HepG2 (cell line): ENCODE data around the gene FAM89B. TPM values are rescaled to one million over a fixed set of nuclear protein-coding genes. Genes with fewer than 3 reads are reported as not detected.

ENCODE experiments used
- AKAP8 ChIP-seq: sonication (generic); formaldehyde crosslinking; IDR thresholded peaks from 2 replicates; pipeline ENCODE4 v1.5.1; 2020; ENCODE audit warnings: mild to moderate bottlenecking, missing genetic modification reagents
- ERF ChIP-seq: IDR thresholded peaks from 2 replicates; pipeline ENCODE4 v1.6.1; 2018; ENCODE audit warnings: missing biosample characterization, missing genetic modification reagents
- GATA4 ChIP-seq: sonication (generic); IDR thresholded peaks from 2 replicates; pipeline ENCODE4 v1.6.1; 2016; ENCODE audit warnings: antibody characterized with exemption, low read depth, borderline replicate concordance
- HDAC1 ChIP-seq: sonication (generic); formaldehyde crosslinking; IDR thresholded peaks from 2 replicates; pipeline ENCODE4 v1.5.1; 2020; ENCODE audit warnings: mild to moderate bottlenecking, missing genetic modification reagents
- HMGA1 ChIP-seq: sonication (generic); formaldehyde crosslinking; conservative IDR thresholded peaks from 2 replicates; pipeline ENCODE4 v1.4.0; 2020; ENCODE audit warnings: missing genetic modification reagents
- MXI1 ChIP-seq: IDR thresholded peaks from 3 replicates; pipeline ENCODE4 v1.6.1; 2012; ENCODE audit warnings: low read depth, low read length, inconsistent platforms, borderline replicate concordance
- PLSCR1 ChIP-seq: sonication (generic); formaldehyde crosslinking; IDR thresholded peaks from 2 replicates; pipeline ENCODE4 v1.5.0; 2020; ENCODE audit warnings: missing genetic modification reagents, mild to moderate bottlenecking, borderline replicate concordance
- PRMT3 ChIP-seq: sonication (generic); formaldehyde crosslinking; IDR thresholded peaks from 2 replicates; pipeline ENCODE4 v1.8.1; 2022; ENCODE audit warnings: low read depth, mild to moderate bottlenecking, moderate library complexity, missing genetic modification reagents, borderline replicate concordance
- ZBTB7B ChIP-seq: sonication (generic); formaldehyde crosslinking; IDR thresholded peaks from 2 replicates; pipeline ENCODE4 v1.4.0; 2020; ENCODE audit warnings: missing genetic modification reagents
- ZKSCAN1 ChIP-seq: fragments of 150-350 bp; IDR thresholded peaks from 2 replicates; pipeline ENCODE4 v1.6.1; 2014; ENCODE audit warnings: low read length
- ZNF343 ChIP-seq: sonication (generic); formaldehyde crosslinking; IDR thresholded peaks from 2 replicates; pipeline ENCODE4 v1.4.0; 2020; ENCODE audit warnings: mild to moderate bottlenecking, missing genetic modification reagents
- ZNF430 ChIP-seq: sonication (generic); formaldehyde crosslinking; IDR thresholded peaks from 2 replicates; pipeline ENCODE4 v1.9.0; 2021; ENCODE audit warnings: mild to moderate bottlenecking, missing genetic modification reagents
- ZNF780A ChIP-seq: sonication (generic); formaldehyde crosslinking; IDR thresholded peaks from 2 replicates; pipeline ENCODE4 v1.8.0; 2022; ENCODE audit warnings: mild to moderate bottlenecking, missing genetic modification reagents, moderate library complexity
- ZNF782 ChIP-seq: sonication (generic); formaldehyde crosslinking; IDR thresholded peaks from 2 replicates; pipeline ENCODE4 v1.4.0; 2020; ENCODE audit warnings: missing genetic modification reagents, mild to moderate bottlenecking, borderline replicate concordance
- ZNF792 ChIP-seq: IDR thresholded peaks from 2 replicates; pipeline ENCODE4 v1.6.1; 2016
- polyA plus RNA-seq, 8 experiments: library from polyadenylated mRNA; depleted of rRNA in 3 of 8; stranded (reverse) in 7 of 8; unstranded in 1 of 8; fragments of >200 nt; fragmentation: Illumina TruSeq in 4 of 8; extraction: Trizol in 4 of 8; gene quantifications; 2 replicates each; pipeline versions ENCODE4 v1.2.1 to v1.2.3, GENCODE V29; 2011 to 2016; ENCODE audit warnings: low read depth in 4 of 8, missing spikeins in 1 of 8, mixed read lengths in 1 of 8; ENCODE audit not compliant: insufficient read depth in 1 of 8
- total RNA-seq, 5 experiments: library from RNA; depleted of rRNA; stranded (reverse); fragments of >200 nt; fragmentation: Illumina TruSeq; extraction: Trizol; gene quantifications; 2 replicates each; pipeline ENCODE4 v1.2.3, GENCODE V29; 2016; ENCODE audit warnings: low read depth in 1 of 5
- TF ChIP-seq, protein P1 (sequence below): sonication (generic); formaldehyde crosslinking; IDR thresholded peaks from 2 replicates; pipeline ENCODE4 v1.5.0; 2020; ENCODE audit warnings: mild to moderate bottlenecking, missing genetic modification reagents
- TF ChIP-seq, protein P2 (sequence below): sonication (generic); formaldehyde crosslinking; IDR thresholded peaks from 2 replicates; pipeline ENCODE4 v1.8.0; 2022; ENCODE audit warnings: missing genetic modification reagents, low read depth, mild to moderate bottlenecking, borderline replicate concordance
- TF ChIP-seq, protein P3 (sequence below): sonication (generic); formaldehyde crosslinking; IDR thresholded peaks from 2 replicates; pipeline ENCODE4 v1.4.0; 2020; ENCODE audit warnings: missing genetic modification reagents, mild to moderate bottlenecking, borderline replicate concordance
- TF ChIP-seq, protein P4 (sequence below): sonication (generic); formaldehyde crosslinking; IDR thresholded peaks from 2 replicates; pipeline ENCODE4 v1.8.1; 2022; ENCODE audit warnings: mild to moderate bottlenecking, missing genetic modification reagents

The FAM89B gene
- total and polyA plus RNA-seq, 2 of the 13 experiments (the other 11 are each of a cell fraction or from before 2014, with no cell fraction given): 5.7 to 8.0 TPM

DNA sequence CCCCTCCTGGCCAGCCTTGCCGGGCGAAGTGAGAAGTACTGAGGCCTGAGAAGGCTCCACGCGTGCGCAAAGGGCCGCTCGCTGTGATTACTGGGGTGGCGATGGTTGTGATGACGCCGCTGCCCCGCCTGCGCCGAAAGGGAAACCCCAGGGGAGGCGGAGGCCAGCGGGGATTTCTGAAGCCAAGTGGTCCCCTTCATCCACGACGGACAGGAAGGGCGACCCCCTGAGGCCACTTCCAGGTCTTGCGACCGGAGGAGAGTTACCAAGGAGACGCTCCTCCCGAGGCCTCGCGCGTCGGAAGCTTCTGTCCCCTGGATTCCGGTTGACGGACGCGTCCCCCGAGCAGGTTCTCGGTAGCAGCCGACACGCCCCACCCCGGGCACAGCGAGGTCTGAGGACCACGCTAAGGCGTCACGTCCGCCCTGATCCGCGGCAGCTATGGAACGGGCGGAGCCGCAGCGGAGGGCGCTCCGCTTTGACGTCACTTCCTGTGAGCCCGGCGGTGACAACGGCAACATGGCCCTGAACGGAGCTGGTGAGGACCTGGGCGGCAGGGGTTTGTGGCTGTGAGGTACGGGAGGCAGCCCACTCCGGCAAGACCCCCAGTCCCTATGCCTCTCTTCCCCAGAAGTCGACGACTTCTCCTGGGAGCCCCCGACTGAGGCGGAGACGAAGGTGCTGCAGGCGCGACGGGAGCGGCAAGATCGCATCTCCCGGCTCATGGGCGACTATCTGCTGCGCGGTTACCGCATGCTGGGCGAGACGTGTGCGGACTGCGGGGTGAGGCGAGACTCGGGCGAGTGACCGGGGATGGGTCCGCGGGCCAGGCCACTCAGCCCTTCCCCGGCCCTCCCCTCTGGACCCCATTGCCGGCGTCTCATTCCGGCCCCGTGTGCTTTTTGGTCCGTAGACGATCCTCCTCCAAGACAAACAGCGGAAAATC is 2.1 kb upstream of the FAM89B start, which contains the start of gene ZNRD2 (continued):
- TF ChIP-seq PLSCR1 (CRISPR knock-in tag) (no peak), ZKSCAN1 (no peak), ZNF430 (CRISPR knock-in tag) (no peak), ZBTB7B (CRISPR knock-in tag) (peak; percentile 83), MXI1 (peak; percentile 93), HMGA1 (CRISPR knock-in tag) (no peak), HDAC1 (CRISPR knock-in tag) (peak; percentile 98), ZNF782 (CRISPR knock-in tag) (peak; percentile 89; the same call in 1 of the 2 replicates), AKAP8 (peak; percentile 77; the same call in 1 of the 2 replicates), ZNF792 (CRISPR knock-in tag) (peak; percentile 79), ZNF343 (CRISPR knock-in tag) (peak; percentile 71; the same call in 1 of the 2 replicates), GATA4 (no peak), ZNF780A (CRISPR knock-in tag) (no peak), ERF (peak; percentile 90; the same call in 1 of the 2 replicates), PRMT3 (no peak)
- TF ChIP-seq, protein P1, sequence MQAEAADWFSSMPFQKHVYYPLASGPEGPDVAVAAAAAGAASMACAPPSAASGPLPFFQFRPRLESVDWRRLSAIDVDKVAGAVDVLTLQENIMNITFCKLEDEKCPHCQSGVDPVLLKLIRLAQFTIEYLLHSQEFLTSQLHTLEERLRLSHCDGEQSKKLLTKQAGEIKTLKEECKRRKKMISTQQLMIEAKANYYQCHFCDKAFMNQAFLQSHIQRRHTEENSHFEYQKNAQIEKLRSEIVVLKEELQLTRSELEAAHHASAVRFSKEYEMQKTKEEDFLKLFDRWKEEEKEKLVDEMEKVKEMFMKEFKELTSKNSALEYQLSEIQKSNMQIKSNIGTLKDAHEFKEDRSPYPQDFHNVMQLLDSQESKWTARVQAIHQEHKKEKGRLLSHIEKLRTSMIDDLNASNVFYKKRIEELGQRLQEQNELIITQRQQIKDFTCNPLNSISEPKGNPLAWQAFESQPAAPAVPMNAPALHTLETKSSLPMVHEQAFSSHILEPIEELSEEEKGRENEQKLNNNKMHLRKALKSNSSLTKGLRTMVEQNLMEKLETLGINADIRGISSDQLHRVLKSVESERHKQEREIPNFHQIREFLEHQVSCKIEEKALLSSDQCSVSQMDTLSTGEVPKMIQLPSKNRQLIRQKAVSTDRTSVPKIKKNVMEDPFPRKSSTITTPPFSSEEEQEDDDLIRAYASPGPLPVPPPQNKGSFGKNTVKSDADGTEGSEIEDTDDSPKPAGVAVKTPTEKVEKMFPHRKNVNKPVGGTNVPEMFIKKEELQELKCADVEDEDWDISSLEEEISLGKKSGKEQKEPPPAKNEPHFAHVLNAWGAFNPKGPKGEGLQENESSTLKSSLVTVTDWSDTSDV: no peak
- TF ChIP-seq, protein P2, sequence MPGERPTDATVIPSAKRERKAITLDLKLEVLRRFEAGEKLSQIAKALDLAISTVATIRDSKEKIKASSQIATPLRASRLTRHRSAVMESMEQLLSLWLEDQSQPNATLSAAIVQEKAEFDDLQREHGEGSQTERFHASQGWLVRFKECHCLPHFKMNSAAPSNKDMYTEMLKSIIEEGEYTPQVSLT (CRISPR knock-in tag): no peak; the same call in 1 of the 2 replicates
- TF ChIP-seq, protein P3, sequence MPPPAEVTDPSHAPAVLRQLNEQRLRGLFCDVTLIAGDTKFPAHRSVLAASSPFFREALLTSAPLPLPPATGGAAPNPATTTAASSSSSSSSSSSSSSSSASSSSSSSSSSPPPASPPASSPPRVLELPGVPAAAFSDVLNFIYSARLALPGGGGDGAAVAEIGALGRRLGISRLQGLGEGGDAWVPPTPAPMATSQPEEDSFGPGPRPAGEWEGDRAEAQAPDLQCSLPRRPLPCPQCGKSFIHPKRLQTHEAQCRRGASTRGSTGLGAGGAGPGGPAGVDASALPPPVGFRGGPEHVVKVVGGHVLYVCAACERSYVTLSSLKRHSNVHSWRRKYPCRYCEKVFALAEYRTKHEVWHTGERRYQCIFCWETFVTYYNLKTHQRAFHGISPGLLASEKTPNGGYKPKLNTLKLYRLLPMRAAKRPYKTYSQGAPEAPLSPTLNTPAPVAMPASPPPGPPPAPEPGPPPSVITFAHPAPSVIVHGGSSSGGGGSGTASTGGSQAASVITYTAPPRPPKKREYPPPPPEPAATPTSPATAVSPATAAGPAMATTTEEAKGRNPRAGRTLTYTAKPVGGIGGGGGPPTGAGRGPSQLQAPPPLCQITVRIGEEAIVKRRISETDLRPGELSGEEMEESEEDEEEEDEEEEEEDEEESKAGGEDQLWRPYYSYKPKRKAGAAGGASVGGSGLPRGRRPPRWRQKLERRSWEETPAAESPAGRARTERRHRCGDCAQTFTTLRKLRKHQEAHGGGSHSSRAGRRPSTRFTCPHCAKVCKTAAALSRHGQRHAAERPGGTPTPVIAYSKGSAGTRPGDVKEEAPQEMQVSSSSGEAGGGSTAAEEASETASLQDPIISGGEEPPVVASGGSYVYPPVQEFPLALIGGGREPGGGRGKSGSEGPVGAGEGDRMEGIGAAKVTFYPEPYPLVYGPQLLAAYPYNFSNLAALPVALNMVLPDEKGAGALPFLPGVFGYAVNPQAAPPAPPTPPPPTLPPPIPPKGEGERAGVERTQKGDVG (CRISPR knock-in tag): peak; percentile 84; the same call in 1 of the 2 replicates
- TF ChIP-seq, protein P4, sequence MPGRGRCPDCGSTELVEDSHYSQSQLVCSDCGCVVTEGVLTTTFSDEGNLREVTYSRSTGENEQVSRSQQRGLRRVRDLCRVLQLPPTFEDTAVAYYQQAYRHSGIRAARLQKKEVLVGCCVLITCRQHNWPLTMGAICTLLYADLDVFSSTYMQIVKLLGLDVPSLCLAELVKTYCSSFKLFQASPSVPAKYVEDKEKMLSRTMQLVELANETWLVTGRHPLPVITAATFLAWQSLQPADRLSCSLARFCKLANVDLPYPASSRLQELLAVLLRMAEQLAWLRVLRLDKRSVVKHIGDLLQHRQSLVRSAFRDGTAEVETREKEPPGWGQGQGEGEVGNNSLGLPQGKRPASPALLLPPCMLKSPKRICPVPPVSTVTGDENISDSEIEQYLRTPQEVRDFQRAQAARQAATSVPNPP (CRISPR knock-in tag): no peak
